Measurements from ENCODE around the gene FAM241B. TPM values are rescaled to one million over a fixed set of nuclear protein-coding genes. Genes with fewer than 3 reads are reported as not detected.
A peak's percentile ranks its signal among the peaks of the same experiment; 100 is the strongest.

The FAM241B gene
- total RNA-seq = not detected in 2 replicates

GRCh38 chr10:69629897-69630650 is at the start of gene FAM241B:
Gene FAM241B (plus strand): TSS chr10:69630247. CDS start chr10:69631744, 1,497 bp downstream.
- peak; percentile 83 for TF ChIP-seq CTCF (IDR thresholded peaks at IDR 0.05; ENCODE audit: insufficient read depth, low read depth, low read length)
- DNase-seq (ENCODE audit: low read depth) = peak; percentile 30
- peak within 1 kb of the TSS; percentile 41 for H3K4me3 ChIP-seq (ENCODE audit: low read depth, low read length)

DNA sequence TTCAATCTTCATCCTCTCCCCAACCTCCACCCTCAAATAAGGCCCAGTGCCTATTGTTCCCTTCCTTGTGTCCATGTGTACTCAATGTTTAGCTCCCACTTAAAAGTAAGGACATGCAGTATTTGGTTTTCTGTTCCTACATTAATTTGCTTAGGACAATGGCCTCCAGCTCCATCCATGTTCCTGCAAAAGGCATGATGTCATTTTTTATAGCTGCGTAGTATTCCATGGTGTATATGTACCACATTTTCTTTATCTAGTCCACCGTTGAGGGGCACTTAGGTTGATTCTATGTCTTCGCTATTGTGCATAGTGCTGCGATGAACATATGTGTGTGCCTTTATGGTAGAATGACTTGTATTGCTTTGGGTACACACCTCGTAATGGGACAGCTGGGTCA is 49.6 kb upstream of the FAM241B start:
- no peak for TF ChIP-seq CTCF (IDR thresholded peaks at IDR 0.05; ENCODE audit: insufficient read depth, low read depth, low read length)

DNA sequence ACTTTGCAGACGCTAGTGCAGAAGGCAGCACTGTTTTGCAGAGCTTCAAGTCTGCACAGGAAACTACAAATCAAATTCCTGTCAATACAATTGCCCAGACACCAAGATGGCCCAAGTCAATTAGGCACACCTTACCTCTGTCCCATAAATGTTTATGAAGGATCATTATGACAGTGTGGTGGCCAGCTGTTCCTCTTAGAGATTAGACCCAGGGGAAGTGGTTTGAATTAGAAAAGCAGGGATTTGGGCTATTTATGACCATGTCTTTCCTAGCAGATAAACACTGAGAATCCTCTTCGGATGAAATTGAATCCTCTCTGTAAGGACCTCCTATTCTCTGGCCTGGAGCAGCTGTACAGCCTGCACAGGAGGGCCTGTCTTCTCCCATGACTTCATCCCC is 46.9 kb upstream of the FAM241B start:
- no peak for TF ChIP-seq CTCF (IDR thresholded peaks at IDR 0.05; ENCODE audit: insufficient read depth, low read depth, low read length)
- DNase-seq (ENCODE audit: low read depth) = no peak
- no peak overlapping the region for H3K4me3 ChIP-seq (ENCODE audit: low read depth, low read length)

More for the DNA sequence above, 49.6 kb upstream of the FAM241B start:
- H3K4me3 ChIP-seq (ENCODE audit: low read depth, low read length) = no peak overlapping the region
- DNase-seq (ENCODE audit: low read depth) = no peak

DNA sequence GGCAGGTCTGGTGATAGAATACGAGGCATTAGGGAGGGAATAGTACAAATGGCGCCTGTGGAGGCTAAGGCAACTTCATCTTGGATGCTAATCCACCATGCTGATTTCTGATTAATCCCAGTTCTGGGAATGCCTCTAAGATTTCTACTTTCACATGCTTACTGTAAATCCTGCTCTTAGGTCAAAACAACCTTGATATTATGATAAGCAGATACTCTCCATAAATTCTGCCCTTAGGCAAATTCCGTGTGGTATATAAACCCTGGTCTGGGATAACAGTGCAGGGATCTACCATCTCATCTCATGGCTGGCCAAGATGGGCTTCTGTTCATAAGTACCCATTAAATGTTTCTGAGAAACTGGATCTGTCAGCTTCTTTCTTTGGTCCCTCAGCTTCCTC is 45.4 kb upstream of the FAM241B start:
- no peak for TF ChIP-seq CTCF (IDR thresholded peaks at IDR 0.05; ENCODE audit: insufficient read depth, low read depth, low read length)
- no peak for DNase-seq (ENCODE audit: low read depth)
- no peak overlapping the region for H3K4me3 ChIP-seq (ENCODE audit: low read depth, low read length)

- no peak for DNase-seq (ENCODE audit: low read depth)
- TF ChIP-seq CTCF (IDR thresholded peaks at IDR 0.05; ENCODE audit: insufficient read depth, low read depth, low read length) = no peak
Observed at GRCh38 chr10:69588358-69588757, 41.7 kb upstream of the FAM241B start.

DNA sequence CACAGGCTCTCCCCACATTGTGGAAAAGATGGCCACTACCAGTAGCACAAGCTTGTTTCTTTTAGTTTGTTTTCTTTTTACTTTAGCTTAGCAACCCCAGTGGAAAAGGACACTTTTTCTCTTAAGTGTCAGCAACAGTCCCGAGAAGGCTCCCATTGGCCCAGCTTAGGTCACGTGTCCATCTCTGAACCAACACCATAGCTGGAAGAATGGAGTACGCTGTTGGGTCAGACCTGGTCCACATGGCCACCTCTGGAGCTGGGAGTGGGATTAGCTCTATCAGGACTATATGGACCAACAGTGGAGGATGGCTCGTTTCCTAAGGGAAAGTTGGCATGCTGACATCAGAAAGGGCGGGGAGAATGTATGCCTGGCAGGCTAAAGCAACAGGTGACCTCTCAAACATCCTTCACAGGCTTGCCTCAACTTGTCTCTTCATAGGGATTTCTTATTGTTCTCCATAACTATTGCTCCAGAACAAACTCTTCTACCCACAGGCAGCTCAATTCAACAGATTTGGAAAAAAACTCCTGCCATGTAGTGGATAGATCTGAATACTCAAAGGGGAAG is 29.2 kb upstream of the FAM241B start:
- no peak for DNase-seq (ENCODE audit: low read depth)
- no peak for TF ChIP-seq CTCF (IDR thresholded peaks at IDR 0.05; ENCODE audit: insufficient read depth, low read depth, low read length)
- H3K4me3 ChIP-seq (ENCODE audit: low read depth, low read length) = no peak overlapping the region

More at GRCh38 chr10:69588358-69588757, 41.7 kb upstream of the FAM241B start:
- H3K4me3 ChIP-seq (ENCODE audit: low read depth, low read length) = no peak overlapping the region
